Ectodermal cell (in vitro differentiated cells): ENCODE data around the gene MAPK8.

Experiments used
- H3K27ac ChIP-seq: 2 replicates; pipeline ENCODE4 v1.7.0; 2013; ENCODE audit warnings: mild to moderate bottlenecking, low read depth, low read length; ENCODE audit not compliant: insufficient read depth, poor library complexity, severe bottlenecking
- H3K27me3 ChIP-seq: 2 replicates; pipeline ENCODE4 v1.7.0; 2013; ENCODE audit warnings: mild to moderate bottlenecking, low read length; ENCODE audit not compliant: insufficient read depth, control insufficient read depth, poor library complexity, severe bottlenecking
- H3K36me3 ChIP-seq: one replicate; pipeline ENCODE4 v1.7.0; 2013; ENCODE audit warnings: low read length; ENCODE audit not compliant: control insufficient read depth, insufficient read depth
- H3K4me1 ChIP-seq: one replicate; pipeline ENCODE4 v1.7.0; 2013; ENCODE audit warnings: low read length; ENCODE audit not compliant: control insufficient read depth, insufficient read depth
- H3K4me3 ChIP-seq: 2 replicates; pipeline ENCODE4 v1.7.0; 2013; ENCODE audit warnings: low read depth, low read length, control low read depth; ENCODE audit not compliant: insufficient read depth
- H3K9me3 ChIP-seq: 2 replicates; pipeline ENCODE4 v1.7.0; 2013; ENCODE audit warnings: mild to moderate bottlenecking, low read length, moderate library complexity; ENCODE audit not compliant: control insufficient read depth
- WGBS, 2 experiments: methylation state at CpG; one replicate each; pipeline ENCODE4 v1.1.7; 2013; ENCODE audit warnings: missing lambda C conversion rate in 2 of 2; 5-methylcytosine and 5-hydroxymethylcytosine counted together

The MAPK8 gene

GRCh38 chr10:48450741-48451466, 144.4 kb downstream of the MAPK8 start:
- WGBS, 2 experiments: 94 to 95% methylated on average over 43 of the region's 43 CpGs
- Histone ChIP-seq H3K4me1 (no peaks in the 10 kb centered on the region), H3K36me3 (no peaks in the 10 kb centered on the region), H3K9me3 (no peaks in the 10 kb centered on the region), H3K27ac (no peak overlapping the region), H3K27me3 (no peaks in the 10 kb centered on the region), H3K4me3 (no peak overlapping the region)

GRCh38 chr10:48451969-48452878, 145.7 kb downstream of the MAPK8 start:
- WGBS, 2 experiments: 86 to 88% methylated on average over 14 to 15 of the region's 15 CpGs
- Histone ChIP-seq H3K9me3 (no peaks in the 10 kb centered on the region), H3K27ac (no peak overlapping the region), H3K27me3 (no peaks in the 10 kb centered on the region), H3K36me3 (no peaks in the 10 kb centered on the region), H3K4me3 (no peak overlapping the region), H3K4me1 (peaks cover 7% of the 10 kb centered on the region)

GRCh38 chr10:48452879-48453412, 146.5 kb downstream of the MAPK8 start:
- WGBS, 2 experiments: 95% methylated on average over 6 of the region's 6 CpGs
- H3K27me3 ChIP-seq: no peaks in the 10 kb centered on the region
- no peaks in the 10 kb centered on the region for H3K36me3 ChIP-seq
- H3K9me3 ChIP-seq: no peaks in the 10 kb centered on the region
- no peak overlapping the region for H3K4me3 ChIP-seq
- H3K4me1 ChIP-seq: peaks cover 7% of the 10 kb centered on the region
- H3K27ac ChIP-seq: no peak overlapping the region

GRCh38 chr10:48453451-48454301, 147.2 kb downstream of the MAPK8 start:
- Histone ChIP-seq H3K4me3 (no peak overlapping the region), H3K27me3 (no peaks in the 10 kb centered on the region), H3K36me3 (no peaks in the 10 kb centered on the region), H3K9me3 (no peaks in the 10 kb centered on the region), H3K4me1 (peaks cover 7% of the 10 kb centered on the region), H3K27ac (no peak overlapping the region)
- WGBS, 2 experiments: 90 to 94% methylated on average over 19 of the region's 19 CpGs

- H3K9me3 ChIP-seq: no peaks in the 10 kb centered on the region
- no peaks in the 10 kb centered on the region for H3K36me3 ChIP-seq
- no peak overlapping the region for H3K4me3 ChIP-seq
- H3K27me3 ChIP-seq: no peaks in the 10 kb centered on the region
- no peak overlapping the region for H3K27ac ChIP-seq
- H3K4me1 ChIP-seq: peaks cover 7% of the 10 kb centered on the region
- 85 to 88% methylated on average over 12 of the region's 12 CpGs for WGBS, 2 experiments
Measured at GRCh38 chr10:48454302-48455054, 148.0 kb downstream of the MAPK8 start.

- H3K27ac ChIP-seq: no peak overlapping the region
- no peaks in the 10 kb centered on the region for H3K9me3 ChIP-seq
- H3K4me1 ChIP-seq: peaks cover 7% of the 10 kb centered on the region
- no peak overlapping the region for H3K4me3 ChIP-seq
- H3K27me3 ChIP-seq: no peaks in the 10 kb centered on the region
- H3K36me3 ChIP-seq: no peaks in the 10 kb centered on the region
- 91 to 94% methylated on average over 11 of the region's 11 CpGs for WGBS, 2 experiments
Measured at GRCh38 chr10:48455055-48455391, 148.5 kb downstream of the MAPK8 start.

GRCh38 chr10:48455392-48456151, 149.1 kb downstream of the MAPK8 start:
- no peak overlapping the region for H3K4me3 ChIP-seq
- H3K27me3 ChIP-seq: no peaks in the 10 kb centered on the region
- H3K9me3 ChIP-seq: no peaks in the 10 kb centered on the region
- no peak overlapping the region for H3K27ac ChIP-seq
- H3K36me3 ChIP-seq: no peaks in the 10 kb centered on the region
- H3K4me1 ChIP-seq: peaks cover 7% of the 10 kb centered on the region
- WGBS, 2 experiments: 95 to 96% methylated on average over 15 of the region's 15 CpGs

GRCh38 chr10:48456361-48456804, 149.9 kb downstream of the MAPK8 start:
- Histone ChIP-seq H3K27me3 (no peaks in the 10 kb centered on the region), H3K27ac (no peak overlapping the region), H3K9me3 (no peaks in the 10 kb centered on the region), H3K4me3 (no peak overlapping the region), H3K4me1 (peaks cover 7% of the 10 kb centered on the region), H3K36me3 (no peaks in the 10 kb centered on the region)
- 62 to 68% methylated on average over 9 of the region's 9 CpGs for WGBS, 2 experiments
